Ovary (tissue), 9 donors: ENCODE results near the gene HTR6. TPM values are rescaled to one million over a fixed set of nuclear protein-coding genes. Genes with fewer than 3 reads are reported as not detected.

ENCODE experiments used
- DNase-seq, 5 donors: peaks; one replicate each; pipeline ENCODE4 v3.0.0-alpha.2; 2019 to 2020
- H3K27ac ChIP-seq, 2 donors: fragments of 200-600 bp; one replicate each; pipeline versions ENCODE4 v1.5.1 to v1.8.0; 2019 to 2022
- H3K27me3 ChIP-seq: fragments of 200-600 bp; one replicate; pipeline ENCODE4 v1.8.0; 2022
- H3K36me3 ChIP-seq: fragments of 200-600 bp; sonication (generic); one replicate; pipeline ENCODE4 v1.5.1; 2019
- H3K4me1 ChIP-seq: one replicate; pipeline ENCODE4 v1.8.1; 2013; ENCODE audit warnings: mild to moderate bottlenecking, moderate library complexity; ENCODE audit not compliant: insufficient read depth
- H3K4me3 ChIP-seq: fragments of 200-600 bp; sonication (generic); one replicate; pipeline ENCODE4 v1.5.1; 2017
- H3K9me3 ChIP-seq, 2 donors: fragments of 200-600 bp in 1 of 2; sonication (generic) in 1 of 2; one replicate each; pipeline versions ENCODE4 v1.5.1 to v1.8.1; 2013 to 2019; ENCODE audit warnings: mild to moderate bottlenecking in 1 of 2, moderate library complexity in 1 of 2
- EP300 ChIP-seq: sonication (generic); formaldehyde crosslinking; IDR thresholded peaks from one replicate; pipeline ENCODE4 v1.6.1; 2017; ENCODE audit warnings: antibody characterized with exemption
- POLR2A ChIP-seq: fragments of 450-650 bp; IDR thresholded peaks from one replicate; pipeline ENCODE4 v1.6.1; 2017; ENCODE audit warnings: antibody characterized with exemption, mild to moderate bottlenecking, moderate library complexity
- WGBS, 3 donors: extraction: QIAGEN DNeasy Blood & Tissue Kit in 1 of 3; methylation state at CpG; one replicate each; pipeline versions ENCODE4 v1.1.5 to v1.1.7; 2013 to 2017; 5-methylcytosine and 5-hydroxymethylcytosine counted together
- intact Hi-C, 4 donors: fragments of 100-400 bp; cut with DNase I; formaldehyde crosslinking; loops; one replicate each; pipeline versions ENCODE4 v1.11.0 to v1.15.1; 2022 to 2023
- polyA plus RNA-seq, 2 donors: library from polyadenylated mRNA; stranded (reverse); fragments of 200-250 nt in 1 of 2; fragments of 350-450 nt in 1 of 2; fragmentation: Illumina TruSeq in 1 of 2; extraction: RNeasy Lipid Tissue Mini Kit (QIAGEN cat#74804) in 1 of 2; gene quantifications; one replicate each; pipeline ENCODE4 v1.2.3, GENCODE V29; 2013 to 2014
- total RNA-seq, 7 donors: library from RNA; depleted of rRNA in 2 of 7; stranded (reverse); fragments of >200 nt in 2 of 7; fragmentation: NEBNext Ultra II Directional in 3 of 7; extraction: Animal tissue kit (Norgen Biotek cat#: 25700) in 3 of 7; gene quantifications; one replicate each; pipeline versions ENCODE4 v1.1.0 to v1.2.4, GENCODE V29; 2016 to 2023
- TF ChIP-seq, protein P1 (sequence below), 3 donors: fragments of 450-650 bp in 2 of 3; fragments of 200-600 bp in 1 of 3; IDR thresholded peaks; one replicate each; pipeline versions ENCODE4 v1.5.1 to v1.8.0; 2016 to 2022; ENCODE audit warnings: antibody characterized with exemption in 3 of 3, mild to moderate bottlenecking in 1 of 3
- donor health status: DM: no; HTN: no; CAD: no; lungs with moderate emphysema.
- donor health status: DM: no; HTN: no; CAD: no.
- donor health status: Bipolar disorder and iron deficiency.
- donor health status: DM: yes; HTN: yes; CAD: no.
- donor health status: DM: no; HTN: no; CAD: no.
- donor health status: DM: yes; HTN: yes; CAD: no.

Gene HTR6
- total and polyA plus RNA-seq, 9 donors = not detected

DNA sequence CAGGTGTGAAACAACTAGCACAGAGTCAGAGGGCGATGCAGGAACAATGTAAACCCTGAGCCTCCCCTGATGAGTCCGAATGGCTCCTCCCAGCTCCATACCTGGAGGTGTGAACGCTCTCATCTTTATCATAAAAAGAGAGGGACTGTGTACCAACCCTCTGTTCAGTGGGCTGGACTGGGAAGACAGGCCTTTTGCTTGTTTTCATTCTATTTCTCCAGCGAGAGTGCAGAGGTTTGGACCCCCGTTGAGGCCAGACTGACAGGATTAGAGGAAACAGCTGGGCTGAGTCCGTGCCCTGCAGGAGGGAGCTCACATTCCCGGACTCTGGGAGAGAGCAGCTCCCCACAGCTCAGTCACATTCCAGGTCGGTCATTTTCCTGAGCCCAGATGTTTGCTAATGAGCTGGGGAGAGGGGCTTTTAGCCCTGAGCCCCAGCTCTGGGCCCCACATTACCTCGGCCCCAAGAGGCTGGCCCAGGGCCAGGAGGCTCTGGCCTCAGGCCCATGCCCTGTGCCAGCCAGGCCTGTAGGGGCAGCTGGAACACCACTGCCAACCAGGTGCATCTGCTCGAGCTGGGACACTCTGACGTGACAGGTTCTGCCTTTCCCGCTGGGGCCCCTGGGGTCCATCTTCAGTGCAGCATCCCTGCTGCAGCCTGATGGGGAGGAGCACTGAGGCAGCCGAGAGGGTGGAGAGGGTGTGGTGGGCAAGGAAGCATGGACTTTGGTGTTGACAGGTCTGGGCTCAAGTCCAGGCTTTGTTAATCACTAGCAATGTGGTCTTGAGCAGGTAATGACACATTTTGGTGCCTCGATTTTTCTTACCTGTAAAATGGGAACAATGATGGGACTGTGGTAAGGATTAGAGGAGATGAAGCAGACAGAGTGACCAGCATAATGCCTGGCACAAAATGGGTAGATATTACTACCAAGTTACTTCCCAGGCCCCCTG is 24.0 kb upstream of the HTR6 start:
- peak overlapping the region in 1 of 2 donors; percentile 14 for H3K27ac ChIP-seq
- H3K4me3 ChIP-seq = no peak overlapping the region
- peaks cover 9% of the 10 kb centered on the region for H3K4me1 ChIP-seq
- H3K9me3 ChIP-seq = no peaks in the 10 kb centered on the region
- 38 to 50% (median 44%) methylated on average over 14 of the region's 14 CpGs for WGBS, 3 donors
- H3K27me3 ChIP-seq = no peaks in the 10 kb centered on the region
- no peak for TF ChIP-seq POLR2A
- TF ChIP-seq, protein P1, sequence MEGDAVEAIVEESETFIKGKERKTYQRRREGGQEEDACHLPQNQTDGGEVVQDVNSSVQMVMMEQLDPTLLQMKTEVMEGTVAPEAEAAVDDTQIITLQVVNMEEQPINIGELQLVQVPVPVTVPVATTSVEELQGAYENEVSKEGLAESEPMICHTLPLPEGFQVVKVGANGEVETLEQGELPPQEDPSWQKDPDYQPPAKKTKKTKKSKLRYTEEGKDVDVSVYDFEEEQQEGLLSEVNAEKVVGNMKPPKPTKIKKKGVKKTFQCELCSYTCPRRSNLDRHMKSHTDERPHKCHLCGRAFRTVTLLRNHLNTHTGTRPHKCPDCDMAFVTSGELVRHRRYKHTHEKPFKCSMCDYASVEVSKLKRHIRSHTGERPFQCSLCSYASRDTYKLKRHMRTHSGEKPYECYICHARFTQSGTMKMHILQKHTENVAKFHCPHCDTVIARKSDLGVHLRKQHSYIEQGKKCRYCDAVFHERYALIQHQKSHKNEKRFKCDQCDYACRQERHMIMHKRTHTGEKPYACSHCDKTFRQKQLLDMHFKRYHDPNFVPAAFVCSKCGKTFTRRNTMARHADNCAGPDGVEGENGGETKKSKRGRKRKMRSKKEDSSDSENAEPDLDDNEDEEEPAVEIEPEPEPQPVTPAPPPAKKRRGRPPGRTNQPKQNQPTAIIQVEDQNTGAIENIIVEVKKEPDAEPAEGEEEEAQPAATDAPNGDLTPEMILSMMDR (IDR thresholded peaks at IDR 0.05) = no peak
- no peak for TF ChIP-seq EP300
- intact Hi-C loops = loop anchor here in 3 of 4 donors (5.0 to 10.0 kb wide), 4 partner anchors 43 to 156 kb away; partner anchors contain the start of gene CAPZB (in 1 of the 3)
- H3K36me3 ChIP-seq = no peaks in the 10 kb centered on the region
- DNase-seq = no peak

DNA sequence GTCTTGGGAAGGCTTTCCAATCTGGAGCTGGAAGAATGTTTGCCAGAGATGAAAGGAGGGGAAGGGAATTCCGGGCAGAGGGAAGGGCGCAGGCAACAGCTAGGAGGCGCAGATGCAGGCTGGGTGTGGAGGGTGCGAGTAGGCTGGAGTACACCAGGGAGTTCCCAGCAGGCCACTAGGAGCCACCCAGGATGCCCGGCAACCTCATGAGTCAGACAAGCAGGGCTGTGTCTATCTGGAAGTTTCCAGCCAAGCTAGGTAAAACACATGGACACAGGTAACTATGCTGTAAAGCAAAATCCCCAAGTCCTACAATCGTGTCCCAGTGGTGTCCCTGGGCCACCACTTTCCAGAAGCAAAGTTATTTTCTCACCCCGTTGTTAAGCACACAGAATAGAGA is 21.6 kb upstream of the HTR6 start:
- peak overlapping the region; percentile 65 for H3K4me3 ChIP-seq
- H3K9me3 ChIP-seq = no peaks in the 10 kb centered on the region
- no peak for TF ChIP-seq POLR2A
- TF ChIP-seq, protein P1 (IDR thresholded peaks at IDR 0.05) = no peak
- TF ChIP-seq EP300 = no peak
- H3K27ac ChIP-seq = peak overlapping the region; percentile 90 to 96
- intact Hi-C loops = loop anchor here in 3 of 4 donors (5.0 to 10.0 kb wide), 4 partner anchors 46 to 158 kb away; partner anchors contain the start of gene CAPZB (in 1 of the 3)
- H3K27me3 ChIP-seq = no peaks in the 10 kb centered on the region
- H3K4me1 ChIP-seq = peaks cover 18% of the 10 kb centered on the region
- peak in 2 of 5 donors; percentile 56 to 65 for DNase-seq
- no peaks in the 10 kb centered on the region for H3K36me3 ChIP-seq
- WGBS, 3 donors = 45 to 57% (median 56%) methylated on average over 7 of the region's 7 CpGs

DNA sequence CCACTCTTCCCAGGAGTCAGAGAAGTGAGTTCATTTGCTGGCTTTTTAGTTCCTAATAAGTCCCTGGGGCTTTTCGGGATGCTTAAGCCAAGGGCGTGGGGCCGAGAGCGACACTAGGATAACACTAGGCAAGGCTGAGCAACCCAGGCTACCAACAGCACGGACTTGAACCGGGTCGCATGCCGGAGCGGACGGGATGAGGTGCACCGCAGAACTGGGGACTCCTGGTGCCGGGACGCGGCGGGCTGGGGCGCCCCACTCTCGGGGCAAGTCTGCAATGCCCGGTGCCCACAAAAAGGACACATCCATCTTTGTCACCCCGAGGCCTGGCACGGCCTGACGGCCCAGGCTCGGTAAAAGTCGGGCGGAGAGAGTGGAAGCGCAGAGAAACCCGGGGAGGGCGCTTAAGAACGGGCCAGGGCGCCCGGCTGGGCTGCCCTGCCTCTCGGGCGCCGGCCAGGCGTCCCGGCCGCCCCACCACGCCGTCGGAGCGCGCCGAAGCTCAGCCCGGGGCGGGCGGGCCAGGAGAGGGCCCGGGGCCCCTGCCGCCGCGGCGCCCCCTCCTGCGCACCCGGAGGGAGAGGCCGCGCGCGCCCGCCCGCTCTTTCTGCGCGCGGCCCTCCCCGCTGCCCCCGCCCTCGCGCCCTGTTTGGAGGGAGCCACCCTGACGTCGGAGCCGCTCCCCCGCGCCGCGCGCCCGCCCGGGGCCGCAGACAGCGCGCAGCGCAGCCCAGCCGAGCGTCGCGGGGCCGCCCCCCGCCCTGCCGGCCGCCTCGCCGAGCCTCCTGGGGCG is 20.9 kb upstream of the HTR6 start, which contains the start of gene NBL1:
Gene NBL1 (plus strand): TSS at position 710 of the 793 bp plus-strand sequence. CDS start 10,720 bp downstream, outside the sequence.
- DNase-seq = peak; percentile 86 to 94 (median 88)
- H3K4me1 ChIP-seq = peaks cover 23% of the 10 kb centered on the region
- WGBS, 3 donors = 0 to 1% (median 1%) methylated on average over 37 to 90 of the region's 90 CpGs
- H3K27ac ChIP-seq = peak within 1 kb of the TSS; percentile 96 to 98
- intact Hi-C loops = loop anchor here in 3 of 4 donors (1.0 to 10.0 kb wide), 6 partner anchors 46 to 253 kb away; partner anchors contain the start of gene CAPZB (in 1 of the 3)
- H3K9me3 ChIP-seq = no peaks in the 10 kb centered on the region
- peak within 1 kb of the TSS; percentile 65 for H3K4me3 ChIP-seq
- no peaks in the 10 kb centered on the region for H3K27me3 ChIP-seq
- TF ChIP-seq POLR2A = peak; percentile 51
- TF ChIP-seq EP300 = no peak
- TF ChIP-seq, protein P1 (IDR thresholded peaks at IDR 0.05) = no peak
- H3K36me3 ChIP-seq = no peaks in the 10 kb centered on the region

DNA sequence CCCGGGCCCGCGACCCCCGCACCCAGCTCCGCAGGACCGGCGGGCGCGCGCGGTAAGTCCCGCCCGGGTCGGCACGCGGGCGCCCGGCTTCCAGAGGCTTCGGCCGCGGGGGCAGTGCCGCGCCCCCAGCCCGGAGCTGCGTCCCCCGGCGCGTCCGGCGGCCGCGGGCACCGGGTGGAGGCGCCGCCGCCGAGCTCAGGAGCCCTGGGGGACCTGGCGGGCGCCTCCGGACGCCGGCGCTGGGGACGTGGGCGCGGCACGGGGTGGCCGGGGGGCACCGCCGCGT is 20.3 kb upstream of the HTR6 start:
- Histone ChIP-seq H3K36me3 (no peaks in the 10 kb centered on the region), H3K9me3 (no peaks in the 10 kb centered on the region), H3K4me3 (peak overlapping the region; percentile 65), H3K4me1 (peaks cover 25% of the 10 kb centered on the region), H3K27ac (peak overlapping the region; percentile 96 to 98), H3K27me3 (no peaks in the 10 kb centered on the region)
- no peak for DNase-seq
- intact Hi-C loops = loop anchor here in 3 of 4 donors (1.0 to 10.0 kb wide), 6 partner anchors 47 to 254 kb away; partner anchors contain the start of gene CAPZB (in 1 of the 3)
- WGBS, 3 donors = 0 to 10% (median 1%) methylated on average over 2 to 51 of the region's 51 CpGs
- no peak for TF ChIP-seq POLR2A
- TF ChIP-seq EP300 = no peak
- TF ChIP-seq, protein P1 (IDR thresholded peaks at IDR 0.05) = no peak
